Osteocyte (in vitro differentiated cells): Measurements from ENCODE around the gene CAPN11. TPM values are rescaled to one million over a fixed set of nuclear protein-coding genes. Genes with fewer than 3 reads are reported as not detected.

Source experiments
- DNase-seq: peaks from one replicate; pipeline ENCODE4 v3.0.0; 2021; ENCODE audit warnings: mixed read lengths; ENCODE audit not compliant: unreplicated experiment; ENCODE audit errors: extremely low spot score
- H3K27ac Mint-ChIP-seq: one replicate; pipeline ENCODE4 v1.8.0; 2021; ENCODE audit warnings: mild to moderate bottlenecking, mixed read lengths; ENCODE audit not compliant: unreplicated experiment
- H3K27me3 Mint-ChIP-seq: one replicate; pipeline ENCODE4 v1.8.0; 2021; ENCODE audit warnings: mixed read lengths; ENCODE audit not compliant: unreplicated experiment
- H3K36me3 Mint-ChIP-seq: one replicate; pipeline ENCODE4 v1.8.0; 2021; ENCODE audit warnings: mixed read lengths; ENCODE audit not compliant: unreplicated experiment
- H3K4me1 Mint-ChIP-seq: one replicate; pipeline ENCODE4 v1.8.0; 2021; ENCODE audit warnings: mixed read lengths; ENCODE audit not compliant: unreplicated experiment
- H3K4me3 Mint-ChIP-seq: one replicate; pipeline ENCODE4 v1.8.0; 2021; ENCODE audit warnings: mild to moderate bottlenecking, moderate library complexity, mixed read lengths; ENCODE audit not compliant: unreplicated experiment
- H3K9me3 Mint-ChIP-seq: one replicate; pipeline ENCODE4 v1.8.0; 2021; ENCODE audit warnings: mixed read lengths; ENCODE audit not compliant: unreplicated experiment
- total RNA-seq: library from RNA; stranded (reverse); gene quantifications from 2 replicates; pipeline ENCODE4 v1.2.1, GENCODE V29; 2021
- TF ChIP-seq, protein P1 (sequence below): fragments of 200-600 bp; sonication (generic); IDR thresholded peaks from 2 replicates; pipeline ENCODE4 v1.5.0; 2021; ENCODE audit warnings: antibody characterized with exemption, mild to moderate bottlenecking, moderate library complexity

Gene CAPN11
- total RNA-seq, 1 donor from 2014 or later, result not detected

DNA sequence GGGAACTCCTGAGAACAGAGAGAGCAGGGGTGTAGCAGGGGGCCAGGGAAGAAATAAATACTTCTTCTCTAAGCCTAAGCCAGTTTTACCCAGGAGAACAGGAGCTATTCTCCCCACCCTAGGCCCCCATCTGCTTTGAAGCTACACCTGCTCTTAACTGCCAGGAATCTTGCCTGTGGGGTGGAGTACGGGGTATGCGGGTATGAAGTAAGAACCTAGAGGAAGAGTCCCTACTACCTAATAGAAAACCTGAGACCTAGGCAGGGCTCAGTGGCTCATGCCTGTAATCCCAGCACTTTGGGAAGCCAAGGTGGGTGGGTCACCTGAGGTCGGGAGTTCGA lies 66.3 kb downstream of the CAPN11 start:
- Mint-ChIP-seq H3K9me3 (no peaks in the 10 kb centered on the region), H3K27me3 (no peaks in the 10 kb centered on the region), H3K4me1 (peaks cover 82% of the 10 kb centered on the region), H3K36me3 (peaks cover 7% of the 10 kb centered on the region), H3K4me3 (peak overlapping the region; percentile 77), H3K27ac (peak overlapping the region; percentile 59)
- TF ChIP-seq, protein P1, sequence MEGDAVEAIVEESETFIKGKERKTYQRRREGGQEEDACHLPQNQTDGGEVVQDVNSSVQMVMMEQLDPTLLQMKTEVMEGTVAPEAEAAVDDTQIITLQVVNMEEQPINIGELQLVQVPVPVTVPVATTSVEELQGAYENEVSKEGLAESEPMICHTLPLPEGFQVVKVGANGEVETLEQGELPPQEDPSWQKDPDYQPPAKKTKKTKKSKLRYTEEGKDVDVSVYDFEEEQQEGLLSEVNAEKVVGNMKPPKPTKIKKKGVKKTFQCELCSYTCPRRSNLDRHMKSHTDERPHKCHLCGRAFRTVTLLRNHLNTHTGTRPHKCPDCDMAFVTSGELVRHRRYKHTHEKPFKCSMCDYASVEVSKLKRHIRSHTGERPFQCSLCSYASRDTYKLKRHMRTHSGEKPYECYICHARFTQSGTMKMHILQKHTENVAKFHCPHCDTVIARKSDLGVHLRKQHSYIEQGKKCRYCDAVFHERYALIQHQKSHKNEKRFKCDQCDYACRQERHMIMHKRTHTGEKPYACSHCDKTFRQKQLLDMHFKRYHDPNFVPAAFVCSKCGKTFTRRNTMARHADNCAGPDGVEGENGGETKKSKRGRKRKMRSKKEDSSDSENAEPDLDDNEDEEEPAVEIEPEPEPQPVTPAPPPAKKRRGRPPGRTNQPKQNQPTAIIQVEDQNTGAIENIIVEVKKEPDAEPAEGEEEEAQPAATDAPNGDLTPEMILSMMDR, result no peak
- DNase-seq, result no peak

DNA sequence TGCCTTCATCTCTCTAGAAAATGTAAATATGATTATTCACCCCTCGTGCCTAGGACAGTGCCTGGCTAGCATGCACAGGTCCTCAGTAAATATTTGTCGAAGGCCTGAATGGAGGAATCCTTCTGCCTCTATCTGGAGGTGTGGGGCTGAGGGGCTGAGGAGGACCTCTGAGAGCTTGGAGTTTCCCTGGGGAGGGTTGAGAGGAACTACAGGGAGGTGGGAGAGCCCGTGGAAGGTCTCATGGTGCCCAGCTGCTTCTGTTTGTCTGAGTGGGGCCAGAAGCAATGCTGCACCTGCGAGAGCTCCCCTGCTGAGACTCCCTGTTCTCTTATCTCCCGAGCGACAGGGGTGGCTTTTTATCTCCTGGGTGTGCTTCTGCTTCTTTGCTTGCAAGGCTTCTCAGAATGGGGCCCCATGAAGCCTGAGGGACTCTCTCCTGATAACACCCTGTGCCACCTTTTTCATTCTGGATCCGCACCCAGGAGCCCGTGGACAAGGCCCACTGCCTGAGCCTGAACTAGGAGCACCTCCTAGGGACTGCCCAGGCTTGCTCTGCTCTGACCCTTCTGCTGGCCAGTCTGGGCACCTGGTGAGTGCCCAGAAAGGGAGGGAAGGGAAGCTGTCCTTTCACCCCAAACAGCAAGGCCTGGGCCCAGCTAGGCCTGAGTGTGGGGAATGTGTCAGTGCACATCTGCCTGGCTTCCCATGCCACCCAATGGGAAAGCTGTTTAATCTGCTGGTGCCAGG lies 67.1 kb downstream of the CAPN11 start:
- H3K4me1 Mint-ChIP-seq, result peaks cover 77% of the 10 kb centered on the region
- no peaks in the 10 kb centered on the region for H3K9me3 Mint-ChIP-seq
- DNase-seq, result no peak
- peak overlapping the region; percentile 70 for H3K27ac Mint-ChIP-seq
- peaks cover 11% of the 10 kb centered on the region for H3K36me3 Mint-ChIP-seq
- H3K27me3 Mint-ChIP-seq, result no peaks in the 10 kb centered on the region
- TF ChIP-seq, protein P1, result no peak
- H3K4me3 Mint-ChIP-seq, result peak overlapping the region; percentile 42

DNA sequence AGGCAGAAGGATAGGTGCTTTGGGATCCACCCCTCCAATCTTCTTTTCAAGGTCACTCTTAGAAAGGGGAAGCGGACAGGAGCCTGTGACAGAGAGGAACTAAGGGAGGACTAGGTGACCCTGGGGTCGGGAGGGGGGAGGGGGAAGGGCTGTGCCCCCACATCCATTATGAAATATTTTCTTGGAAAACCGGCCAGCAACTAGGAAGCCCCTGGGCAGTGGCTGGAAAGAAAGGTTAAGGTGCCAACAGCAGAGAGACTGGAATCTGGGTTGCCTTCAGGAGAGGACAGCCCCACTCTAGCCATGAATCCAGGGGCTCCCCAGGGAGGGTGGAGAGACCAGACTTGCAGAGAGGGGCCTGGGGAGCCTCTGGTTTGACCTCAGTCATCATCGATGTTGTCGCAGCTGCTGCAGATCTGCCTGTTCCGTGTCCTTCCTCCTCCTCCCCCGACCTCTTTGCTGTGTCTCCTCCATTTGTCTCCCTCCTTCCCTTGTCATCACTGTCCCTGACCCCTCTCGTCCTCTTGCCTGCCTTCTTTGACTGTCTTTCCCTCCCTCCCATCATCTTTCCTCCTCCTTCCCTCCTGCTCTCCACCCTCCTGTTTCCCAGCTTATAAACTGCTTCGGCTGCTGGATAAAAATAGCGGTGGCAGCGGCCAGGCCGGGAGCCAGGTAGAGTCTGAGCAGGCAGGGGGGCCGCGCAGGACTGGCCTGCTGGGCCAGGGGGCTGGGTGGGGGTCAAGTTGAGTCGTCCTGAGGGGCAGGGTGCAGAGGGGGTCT lies 67.9 kb downstream of the CAPN11 start:
- TF ChIP-seq, protein P1, result no peak
- Mint-ChIP-seq H3K4me3 (peak overlapping the region; percentile 40), H3K9me3 (no peaks in the 10 kb centered on the region), H3K27ac (peak overlapping the region; percentile 70), H3K36me3 (peaks cover 17% of the 10 kb centered on the region), H3K4me1 (peaks cover 75% of the 10 kb centered on the region), H3K27me3 (no peaks in the 10 kb centered on the region)
- DNase-seq, result no peak

DNA sequence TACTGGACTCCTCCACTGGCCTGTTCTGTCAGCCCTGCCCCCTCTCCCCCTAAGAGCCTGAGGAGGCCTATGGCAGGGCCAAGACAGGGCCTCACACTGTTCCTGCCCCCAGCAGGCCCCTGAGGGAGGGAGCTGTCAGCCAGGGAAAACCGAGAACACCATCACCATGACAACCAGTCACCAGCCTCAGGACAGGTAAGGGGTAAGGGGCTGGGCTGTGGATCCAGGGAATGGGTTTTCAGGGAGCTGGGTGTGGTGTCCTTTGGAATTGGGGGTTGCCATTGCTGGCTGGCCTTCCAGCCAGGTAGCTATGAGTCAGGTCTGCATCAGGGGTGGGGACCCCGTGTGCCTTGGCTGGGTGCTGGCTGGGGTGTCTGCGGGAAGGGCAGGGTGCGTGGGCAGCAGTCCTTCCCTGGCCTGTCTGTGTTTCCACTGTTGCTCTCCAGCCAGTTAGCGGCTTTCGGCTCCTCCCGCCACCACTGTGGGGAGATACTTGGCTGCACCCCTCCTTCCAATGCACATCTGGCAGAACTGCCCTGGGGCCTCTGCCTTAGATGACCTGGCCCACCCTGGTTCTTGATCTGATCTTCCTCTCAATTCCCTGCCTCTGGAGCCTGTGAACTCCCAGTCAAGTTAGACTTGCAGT lies 68.7 kb downstream of the CAPN11 start:
- H3K4me1 Mint-ChIP-seq, result peaks cover 69% of the 10 kb centered on the region
- TF ChIP-seq, protein P1, result no peak
- no peak overlapping the region for H3K4me3 Mint-ChIP-seq
- no peaks in the 10 kb centered on the region for H3K27me3 Mint-ChIP-seq
- H3K9me3 Mint-ChIP-seq, result no peaks in the 10 kb centered on the region
- H3K27ac Mint-ChIP-seq, result no peak overlapping the region
- peaks cover 22% of the 10 kb centered on the region for H3K36me3 Mint-ChIP-seq
- no peak for DNase-seq

DNA sequence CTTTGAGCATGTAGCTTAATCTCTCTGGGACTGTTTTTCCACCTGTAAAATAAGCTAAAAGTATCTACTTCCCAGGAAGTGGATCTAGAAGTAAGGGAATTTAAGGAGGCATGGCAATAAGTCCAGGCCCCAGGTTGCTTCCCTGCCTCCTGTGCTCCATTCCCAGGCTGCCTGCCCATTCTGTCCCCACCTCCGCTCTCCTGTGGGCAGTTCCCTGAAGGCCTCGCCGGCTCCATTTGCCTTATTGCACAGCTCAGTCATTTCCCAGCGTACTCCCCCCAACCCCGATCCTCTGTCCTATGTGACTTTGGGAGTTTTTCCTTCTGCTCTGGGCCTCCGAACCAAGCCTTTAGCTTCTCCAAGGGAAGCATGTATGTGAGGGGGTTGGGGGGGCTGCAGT lies 69.4 kb downstream of the CAPN11 start:
- H3K36me3 Mint-ChIP-seq, result peaks cover 28% of the 10 kb centered on the region
- DNase-seq, result no peak
- H3K27me3 Mint-ChIP-seq, result no peaks in the 10 kb centered on the region
- H3K4me1 Mint-ChIP-seq, result peaks cover 67% of the 10 kb centered on the region
- H3K9me3 Mint-ChIP-seq, result no peaks in the 10 kb centered on the region
- peak overlapping the region; percentile 38 for H3K27ac Mint-ChIP-seq
- H3K4me3 Mint-ChIP-seq, result no peak overlapping the region
- TF ChIP-seq, protein P1, result no peak
